Activated T-cell treated with anti-CD3 and anti-CD28 coated beads, Interleukin-2, amount 50 U/mL, for 72 hours (primary cell): ENCODE data around the gene PPP2R5A. TPM values are rescaled to one million over a fixed set of nuclear protein-coding genes. Genes with fewer than 3 reads are reported as not detected.
"Not testable (repeated sequence)": the region's sequence is repeated elsewhere in the genome, so short reads cannot be mapped to it uniquely, and the experiment has no call there.

Source experiments
- ATAC-seq, 2 donors: fragments of 150-1000 bp; cut with Tn5 transposase; replicated peaks in 1 of 2; 2 replicates each; pipeline ENCODE4 v1.10.0; 2021; ENCODE audit warnings: moderate library complexity in 2 of 2, mild to moderate bottlenecking in 1 of 2
- DNase-seq, 2 donors: peaks; one replicate each; pipeline ENCODE4 v3.0.0; 2021 to 2022; ENCODE audit warnings: mixed read lengths in 1 of 2
- H3K27ac Mint-ChIP-seq: one replicate; pipeline ENCODE4 v1.8.0; 2022; ENCODE audit warnings: mild to moderate bottlenecking, moderate library complexity, mixed read lengths
- H3K27me3 Mint-ChIP-seq: one replicate; pipeline ENCODE4 v1.8.0; 2022; ENCODE audit warnings: low read depth, mixed read lengths
- H3K36me3 Mint-ChIP-seq, 2 donors: one replicate each; pipeline ENCODE4 v1.8.0; 2022; ENCODE audit warnings: mixed read lengths in 2 of 2, mild to moderate bottlenecking in 1 of 2; ENCODE audit not compliant: insufficient read depth in 2 of 2
- H3K4me1 Mint-ChIP-seq: one replicate; pipeline ENCODE4 v1.8.0; 2022; ENCODE audit warnings: low read depth, mixed read lengths
- H3K4me3 Mint-ChIP-seq, 2 donors: one replicate each; pipeline ENCODE4 v1.8.0; 2022; ENCODE audit warnings: mild to moderate bottlenecking in 2 of 2, mixed read lengths in 2 of 2, moderate library complexity in 2 of 2
- H3K9me3 Mint-ChIP-seq, 2 donors: one replicate each; pipeline ENCODE4 v1.8.0; 2022; ENCODE audit warnings: mixed read lengths in 2 of 2
- total RNA-seq, 2 donors: library from RNA; stranded (reverse); gene quantifications; one replicate each; pipeline ENCODE4 v1.2.3, GENCODE V29; 2022

Gene PPP2R5A
- total RNA-seq, 2 donors from 2014 or later: 43.7 to 52.0 TPM

DNA sequence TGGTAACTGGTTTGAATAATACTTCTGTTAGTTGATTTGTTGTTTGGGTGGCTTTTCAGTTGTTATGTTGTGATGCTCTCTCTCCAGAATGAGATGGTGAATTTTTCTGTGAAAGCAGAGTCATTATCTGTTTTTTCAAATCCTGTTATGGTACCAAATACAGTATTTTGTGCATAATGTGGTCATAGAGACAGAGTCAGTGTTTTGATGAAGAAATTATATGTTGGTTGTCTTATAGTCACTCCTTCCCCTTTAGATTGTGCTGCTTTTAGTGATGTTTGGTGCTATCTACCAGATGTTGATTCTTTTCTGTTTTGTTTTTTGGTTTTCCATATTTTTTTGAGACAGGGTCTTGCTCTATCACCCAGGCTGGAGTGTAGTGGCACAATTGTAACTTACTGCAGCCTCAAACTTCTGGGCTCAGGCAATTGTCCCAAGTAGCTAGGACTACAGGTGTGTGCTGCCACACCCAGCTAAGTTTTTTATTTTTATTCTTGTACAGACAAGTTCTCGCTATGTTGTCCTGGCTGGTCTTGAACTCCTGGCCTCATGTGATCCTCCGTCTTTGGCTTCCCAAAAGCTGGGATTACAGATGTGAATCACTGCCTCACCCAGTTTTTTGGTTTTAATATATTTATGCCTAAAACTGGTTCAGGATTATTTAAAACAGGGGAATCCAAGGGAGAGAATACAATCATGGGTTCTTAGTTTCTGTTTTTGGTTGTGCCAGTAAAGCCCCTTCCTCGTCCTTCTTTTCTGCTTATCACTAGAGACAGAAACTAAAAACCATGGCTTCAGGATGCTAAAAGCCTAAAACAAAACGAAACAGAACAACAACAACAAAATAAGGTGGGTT, 7.3 kb downstream of the PPP2R5A start:
- Mint-ChIP-seq H3K36me3 (no peaks in the 10 kb centered on the region), H3K27me3 (no peaks in the 10 kb centered on the region), H3K4me3 (peak overlapping the region; percentile 76 to 77), H3K4me1 (peaks cover 95% of the 10 kb centered on the region), H3K9me3 (no peaks in the 10 kb centered on the region), H3K27ac (peak overlapping the region; percentile 83)
- ATAC-seq (peak; percentile 28 to 43), DNase-seq (no peak)

DNA sequence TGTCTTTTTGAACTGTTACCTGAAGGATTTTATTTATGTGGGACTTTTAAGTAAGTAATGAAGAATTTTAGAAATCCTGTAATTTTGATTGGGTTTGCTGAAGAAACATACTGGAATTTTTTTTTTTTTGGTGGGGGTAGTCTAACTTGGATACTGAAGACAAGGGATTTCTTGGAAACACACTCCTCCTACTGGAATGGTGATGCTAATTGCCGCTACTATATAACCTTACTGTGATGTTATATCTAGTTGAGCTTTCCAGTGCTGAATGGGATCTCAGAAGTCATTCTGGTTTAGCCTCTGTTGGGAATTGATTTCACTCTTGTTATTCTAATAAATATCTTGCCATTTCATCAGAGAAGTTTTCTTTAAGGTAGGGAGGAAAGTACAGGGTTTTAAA, 8.4 kb downstream of the PPP2R5A start:
- no peaks in the 10 kb centered on the region for H3K36me3 Mint-ChIP-seq
- DNase-seq: no peak
- peak overlapping the region; percentile 40 for H3K27ac Mint-ChIP-seq
- ATAC-seq: no peak
- no peaks in the 10 kb centered on the region for H3K9me3 Mint-ChIP-seq
- H3K27me3 Mint-ChIP-seq: no peaks in the 10 kb centered on the region
- peaks cover 87% of the 10 kb centered on the region for H3K4me1 Mint-ChIP-seq
- H3K4me3 Mint-ChIP-seq: peak overlapping the region; percentile 47 to 76

DNA sequence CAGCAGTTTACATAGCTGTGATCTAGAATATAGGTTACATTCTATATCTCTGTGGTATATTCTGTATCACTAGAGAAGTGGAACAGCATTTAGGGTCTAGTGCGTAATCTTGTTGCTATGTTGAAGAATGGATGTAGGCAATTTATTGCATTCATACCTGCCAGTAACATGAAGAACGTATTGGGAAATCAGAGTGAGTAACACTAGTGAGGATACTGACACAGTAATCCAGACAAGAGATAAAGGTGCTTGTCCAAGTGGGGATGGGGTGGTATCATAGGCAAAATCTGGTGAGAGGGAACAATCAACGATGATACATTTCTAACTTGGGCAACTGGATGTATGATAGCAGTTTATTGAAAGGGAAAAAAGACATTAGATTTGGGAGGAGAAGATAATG, 9.8 kb downstream of the PPP2R5A start:
- Mint-ChIP-seq H3K4me3 (peak overlapping the region; percentile 28 to 41), H3K27me3 (no peaks in the 10 kb centered on the region), H3K27ac (peak overlapping the region; percentile 0)

DNA sequence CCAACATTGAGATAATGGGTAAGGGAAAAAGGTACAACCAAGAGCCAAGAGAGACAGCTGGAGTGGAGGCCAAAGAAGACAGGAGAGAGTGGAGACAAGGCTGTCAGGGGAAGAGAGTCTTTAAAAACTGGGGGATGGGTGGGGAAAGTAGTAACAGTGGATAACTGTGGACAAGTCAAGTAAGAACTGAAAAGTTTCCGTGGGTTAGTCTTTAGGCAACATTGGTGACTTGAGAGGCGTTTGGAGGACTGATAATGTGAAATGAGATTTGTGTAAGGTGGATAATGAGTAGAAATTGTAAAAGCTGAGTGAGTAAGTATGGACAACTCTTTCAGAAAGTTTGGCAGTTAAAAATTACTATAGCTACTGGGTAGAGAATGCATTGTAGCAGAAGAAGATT, 10.4 kb downstream of the PPP2R5A start:
- Mint-ChIP-seq H3K4me3 (peak overlapping the region; percentile 28 to 41), H3K36me3 (no peaks in the 10 kb centered on the region), H3K4me1 (peaks cover 80% of the 10 kb centered on the region), H3K9me3 (no peaks in the 10 kb centered on the region), H3K27me3 (no peaks in the 10 kb centered on the region), H3K27ac (peak overlapping the region; percentile 1)
- ATAC-seq (peak; percentile 80 to 86), DNase-seq (peak in 1 of 2 donors; percentile 17)

More for the DNA sequence above, 9.8 kb downstream of the PPP2R5A start:
- Mint-ChIP-seq H3K4me1 (peaks cover 83% of the 10 kb centered on the region), H3K9me3 (no peaks in the 10 kb centered on the region), H3K36me3 (no peaks in the 10 kb centered on the region)
- DNase-seq (no peak), ATAC-seq (no peak)

DNA sequence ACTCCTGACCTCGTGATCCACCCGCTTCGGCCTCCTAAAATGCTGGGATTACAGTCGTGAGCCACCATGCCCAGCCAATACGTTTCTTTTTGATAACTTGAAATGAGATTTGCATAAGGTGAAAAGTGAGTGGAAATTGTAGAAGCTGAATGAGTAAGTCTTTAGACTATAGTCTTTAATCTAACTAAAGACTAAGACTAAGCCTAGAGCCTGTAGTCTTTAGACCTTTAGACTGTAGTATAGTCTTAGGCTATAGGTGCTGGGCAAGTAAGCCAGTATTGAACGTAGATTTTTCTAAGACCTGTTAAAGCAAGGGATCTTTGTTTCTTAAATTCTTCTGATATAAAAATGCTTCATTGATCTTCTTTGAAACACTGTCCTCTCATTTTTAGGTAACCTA, 12.1 kb downstream of the PPP2R5A start:
- ATAC-seq (peak; percentile 64 to 67), DNase-seq (no peak)
- Mint-ChIP-seq H3K36me3 (no peaks in the 10 kb centered on the region), H3K9me3 (no peaks in the 10 kb centered on the region), H3K27me3 (no peaks in the 10 kb centered on the region), H3K27ac (no peak overlapping the region), H3K4me1 (peaks cover 75% of the 10 kb centered on the region), H3K4me3 (peak overlapping the region in 1 of 2 donors; percentile 53)

DNA sequence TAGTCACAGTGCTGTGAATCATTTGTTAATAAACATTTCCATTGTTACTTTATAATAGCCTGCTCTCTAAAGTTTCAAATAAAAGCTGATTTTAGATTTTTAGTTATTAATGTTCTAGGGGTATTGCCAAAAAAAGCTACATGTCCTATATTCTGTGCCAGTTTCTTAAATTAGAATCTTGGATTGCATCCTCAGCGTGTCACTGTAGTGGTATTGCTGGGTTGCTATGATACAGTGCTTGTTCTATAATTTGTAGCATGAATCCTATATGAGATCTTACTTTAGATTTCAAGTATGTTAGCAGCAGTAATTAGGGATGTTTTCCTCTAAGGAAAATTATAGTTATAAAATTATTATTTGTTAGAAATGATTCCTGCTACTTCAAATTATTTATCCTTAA, 16.4 kb downstream of the PPP2R5A start:
- H3K36me3 Mint-ChIP-seq: peaks cover 4 to 8% of the 10 kb centered on the region in 2 donors
- H3K27ac Mint-ChIP-seq: no peak overlapping the region
- DNase-seq (no peak), ATAC-seq (no peak)
- no peaks in the 10 kb centered on the region for H3K27me3 Mint-ChIP-seq
- no peak overlapping the region for H3K4me3 Mint-ChIP-seq
- peaks cover 55% of the 10 kb centered on the region for H3K4me1 Mint-ChIP-seq
- H3K9me3 Mint-ChIP-seq: peaks cover 0 to 2% of the 10 kb centered on the region in 2 donors

DNA sequence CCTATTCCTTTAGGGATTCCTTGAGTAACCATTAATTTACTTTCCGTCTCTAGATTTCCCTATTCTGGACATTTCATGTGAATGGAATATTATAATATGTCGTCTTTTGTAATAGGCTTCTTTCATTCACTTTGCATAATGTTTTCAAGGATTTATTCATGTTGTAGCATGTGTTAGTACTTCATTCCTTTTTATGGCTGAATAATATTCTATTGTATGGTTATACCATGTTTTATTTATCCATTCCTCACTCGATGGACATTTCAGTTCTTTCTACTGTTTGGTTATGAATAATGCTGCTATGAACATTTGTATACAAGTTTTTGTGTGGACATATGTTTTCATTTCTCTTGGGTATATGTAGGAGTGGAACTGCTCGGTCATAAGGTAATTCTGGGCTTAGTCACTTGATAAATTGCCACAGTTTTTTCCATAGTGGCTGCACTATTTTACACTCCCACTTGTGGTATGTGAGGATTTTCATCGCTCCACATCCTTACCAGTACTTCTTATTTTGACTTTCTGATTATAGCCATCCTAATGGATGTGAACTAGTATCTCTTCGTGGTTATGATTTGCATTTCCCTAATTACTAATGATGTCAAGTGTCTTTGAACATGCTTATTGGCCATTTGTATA, 17.7 kb downstream of the PPP2R5A start:
- no peak for DNase-seq
- ATAC-seq: peak; percentile 66 to 85
- Mint-ChIP-seq H3K9me3 (peaks cover 0 to 2% of the 10 kb centered on the region in 2 donors), H3K27me3 (no peaks in the 10 kb centered on the region), H3K36me3 (peaks cover 4 to 16% of the 10 kb centered on the region in 2 donors), H3K4me3 (peak overlapping the region in 1 of 2 donors; percentile 49), H3K4me1 (peaks cover 57% of the 10 kb centered on the region), H3K27ac (peak overlapping the region; percentile 50)

DNA sequence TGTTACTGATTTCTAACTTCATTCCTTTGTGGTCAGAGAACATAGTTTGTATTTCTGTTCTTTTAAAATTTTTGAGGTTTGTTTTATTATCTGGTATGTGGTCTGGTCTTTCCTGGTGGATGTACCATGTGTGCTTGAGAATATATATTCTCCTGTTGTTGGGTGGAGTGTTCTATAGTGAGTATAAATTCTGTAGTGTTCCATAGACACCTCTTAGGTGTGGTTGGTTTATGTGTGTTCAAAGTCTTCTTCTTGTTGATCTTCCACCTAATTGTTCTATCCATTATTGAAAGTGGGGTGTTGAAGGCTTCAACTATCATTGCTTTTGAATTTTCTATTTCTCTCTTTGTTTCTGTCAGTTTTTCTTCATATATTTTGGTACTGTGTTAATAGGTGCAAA, 20.1 kb downstream of the PPP2R5A start:
- H3K36me3 Mint-ChIP-seq: peaks cover 7 to 30% of the 10 kb centered on the region in 2 donors
- peaks cover 54% of the 10 kb centered on the region for H3K4me1 Mint-ChIP-seq
- H3K4me3 Mint-ChIP-seq: peak overlapping the region in 1 of 2 donors; percentile 31
- no peak for ATAC-seq
- peaks cover 0 to 2% of the 10 kb centered on the region in 2 donors for H3K9me3 Mint-ChIP-seq
- H3K27me3 Mint-ChIP-seq: no peaks in the 10 kb centered on the region
- DNase-seq: no peak
- peak overlapping the region; percentile 60 for H3K27ac Mint-ChIP-seq

DNA sequence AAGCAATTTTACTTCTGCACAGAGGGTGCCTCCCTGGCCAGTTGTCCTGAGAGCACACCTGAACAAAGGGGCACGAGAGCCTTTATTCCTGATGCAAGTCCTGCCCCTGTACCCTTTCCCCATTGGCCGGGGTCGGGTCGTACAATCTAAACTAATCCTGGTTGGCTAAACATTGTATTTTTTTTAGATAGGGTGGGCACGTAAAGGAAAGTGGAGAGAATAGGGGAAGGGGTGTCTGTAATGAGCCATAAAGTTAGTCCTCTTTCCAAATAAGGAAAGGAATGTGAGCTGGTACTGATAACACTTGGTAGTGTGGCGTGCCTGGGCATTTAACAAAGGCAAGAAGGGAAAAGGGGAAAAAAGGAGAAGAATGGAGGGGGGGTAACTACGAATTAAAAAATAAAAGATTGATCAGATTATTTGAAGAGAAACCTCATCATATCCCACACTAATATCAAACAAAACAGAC, 20.8 kb downstream of the PPP2R5A start:
- H3K36me3 Mint-ChIP-seq: peaks cover 7 to 30% of the 10 kb centered on the region in 2 donors
- H3K27me3 Mint-ChIP-seq, DNase-seq, H3K27ac Mint-ChIP-seq, ATAC-seq, H3K9me3 Mint-ChIP-seq, H3K4me3 Mint-ChIP-seq: not testable (repeated sequence)
- H3K4me1 Mint-ChIP-seq: peaks cover 57% of the 10 kb centered on the region

DNA sequence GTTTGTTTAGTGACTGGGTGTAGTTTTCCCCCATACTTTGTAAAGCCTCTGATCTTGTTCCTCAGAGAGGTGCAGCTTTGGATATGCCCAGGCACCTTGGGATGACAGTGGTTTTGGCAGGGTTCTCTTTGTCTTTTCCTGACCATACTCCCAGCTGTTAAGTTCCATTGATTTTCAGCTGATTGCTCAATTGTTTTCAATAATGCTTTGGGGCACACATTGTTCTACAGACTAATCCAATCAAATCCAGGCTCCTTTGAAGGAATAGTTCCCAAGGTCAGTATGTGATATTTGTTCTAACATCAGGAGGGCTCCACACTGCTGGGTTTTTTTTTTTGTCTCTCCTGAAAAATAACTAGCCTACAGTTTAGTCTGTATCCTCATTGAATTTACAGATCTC, 24.8 kb downstream of the PPP2R5A start:
- Mint-ChIP-seq H3K36me3 (peaks cover 7 to 31% of the 10 kb centered on the region in 2 donors), H3K4me3 (no peak overlapping the region), H3K9me3 (peaks cover 0 to 2% of the 10 kb centered on the region in 2 donors), H3K27ac (peak overlapping the region; percentile 24), H3K4me1 (peaks cover 50% of the 10 kb centered on the region), H3K27me3 (no peaks in the 10 kb centered on the region)
- ATAC-seq (no peak), DNase-seq (no peak)

DNA sequence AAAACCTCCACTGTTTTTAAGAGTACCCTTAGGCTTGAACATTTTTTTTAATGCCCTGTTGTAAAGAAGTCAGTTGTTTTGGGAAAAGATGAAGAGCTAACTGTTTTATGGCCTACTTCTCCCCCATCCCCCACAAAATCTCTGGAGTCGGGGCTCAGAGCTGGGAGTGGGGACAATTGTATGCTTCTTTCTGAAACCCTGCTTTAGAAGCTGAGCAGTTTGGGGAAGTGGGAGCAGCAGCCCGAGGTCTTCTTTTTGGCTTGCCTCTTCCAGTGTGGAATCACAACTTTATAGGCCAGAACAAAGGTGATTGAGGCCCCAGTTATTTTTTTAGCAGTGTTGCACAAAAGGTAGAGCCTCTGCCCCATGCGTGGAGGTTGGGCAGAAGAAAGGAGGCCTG, 25.2 kb downstream of the PPP2R5A start:
- peak overlapping the region; percentile 24 for H3K27ac Mint-ChIP-seq
- peaks cover 6 to 28% of the 10 kb centered on the region in 2 donors for H3K36me3 Mint-ChIP-seq
- DNase-seq (no peak), ATAC-seq (no peak)
- H3K9me3 Mint-ChIP-seq: no peaks in the 10 kb centered on the region
- H3K27me3 Mint-ChIP-seq: no peaks in the 10 kb centered on the region
- peaks cover 50% of the 10 kb centered on the region for H3K4me1 Mint-ChIP-seq
- no peak overlapping the region for H3K4me3 Mint-ChIP-seq

DNA sequence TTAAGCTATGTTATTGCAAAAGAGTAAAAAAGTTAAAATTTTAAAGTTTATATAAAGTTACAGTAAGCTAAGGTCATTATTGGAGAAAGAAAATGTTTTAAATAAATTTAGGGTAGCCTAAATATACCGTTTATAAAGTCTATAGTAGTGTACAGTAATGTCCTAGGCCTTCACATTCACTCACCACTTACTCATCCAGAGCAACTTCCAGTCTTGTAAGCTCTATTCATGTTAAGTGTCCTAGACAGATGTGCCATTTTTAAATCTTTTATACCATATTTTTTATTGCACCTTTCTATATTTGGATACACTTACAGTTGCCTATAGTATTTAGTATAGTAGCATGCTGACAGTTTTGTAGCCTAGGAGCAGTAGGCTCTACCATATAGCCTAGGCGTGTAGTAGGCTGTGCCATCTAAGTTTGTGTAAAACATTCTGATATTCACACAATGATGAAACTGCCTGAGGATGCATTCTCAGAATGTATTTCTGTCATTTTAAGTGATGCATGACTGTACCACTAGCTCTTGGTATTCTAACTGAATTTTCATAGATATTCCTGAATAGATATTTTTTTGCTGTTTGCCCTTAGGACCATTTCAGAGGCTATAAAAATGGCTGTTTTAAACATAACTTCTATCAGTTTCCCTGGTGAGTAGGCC, 26.8 kb downstream of the PPP2R5A start:
- Mint-ChIP-seq H3K27me3 (no peaks in the 10 kb centered on the region), H3K36me3 (peaks cover 4 to 21% of the 10 kb centered on the region in 2 donors), H3K4me3 (no peak overlapping the region), H3K4me1 (peaks cover 60% of the 10 kb centered on the region), H3K9me3 (no peaks in the 10 kb centered on the region), H3K27ac (peak overlapping the region; percentile 19)
- ATAC-seq (peak in 1 of 2 donors; percentile 45), DNase-seq (no peak)

DNA sequence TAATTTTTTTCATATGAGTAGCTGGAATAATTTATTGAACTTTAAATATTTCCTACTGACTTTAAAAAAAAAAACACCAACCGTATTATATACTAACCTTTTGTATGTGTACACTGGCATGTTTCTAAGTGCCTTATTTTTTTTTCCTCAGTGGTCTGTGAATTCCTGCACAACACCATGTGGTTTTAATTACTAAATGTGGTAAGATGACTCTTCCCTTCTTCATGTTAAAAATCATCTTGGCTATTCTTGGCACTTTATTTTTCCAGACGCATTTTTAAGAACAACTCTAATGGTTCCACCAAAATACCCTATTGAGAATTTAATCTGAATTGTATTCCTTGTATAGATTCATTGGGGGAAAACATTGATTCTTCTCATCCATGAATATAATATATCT, 28.4 kb downstream of the PPP2R5A start:
- Mint-ChIP-seq H3K27ac (no peak overlapping the region), H3K36me3 (peaks cover 0 to 11% of the 10 kb centered on the region in 2 donors), H3K27me3 (no peaks in the 10 kb centered on the region), H3K9me3 (no peaks in the 10 kb centered on the region), H3K4me3 (no peak overlapping the region), H3K4me1 (peaks cover 56% of the 10 kb centered on the region)
- DNase-seq: no peak
- ATAC-seq: no peak
